ENCODE measurements around the gene TENT4B.

DNA sequence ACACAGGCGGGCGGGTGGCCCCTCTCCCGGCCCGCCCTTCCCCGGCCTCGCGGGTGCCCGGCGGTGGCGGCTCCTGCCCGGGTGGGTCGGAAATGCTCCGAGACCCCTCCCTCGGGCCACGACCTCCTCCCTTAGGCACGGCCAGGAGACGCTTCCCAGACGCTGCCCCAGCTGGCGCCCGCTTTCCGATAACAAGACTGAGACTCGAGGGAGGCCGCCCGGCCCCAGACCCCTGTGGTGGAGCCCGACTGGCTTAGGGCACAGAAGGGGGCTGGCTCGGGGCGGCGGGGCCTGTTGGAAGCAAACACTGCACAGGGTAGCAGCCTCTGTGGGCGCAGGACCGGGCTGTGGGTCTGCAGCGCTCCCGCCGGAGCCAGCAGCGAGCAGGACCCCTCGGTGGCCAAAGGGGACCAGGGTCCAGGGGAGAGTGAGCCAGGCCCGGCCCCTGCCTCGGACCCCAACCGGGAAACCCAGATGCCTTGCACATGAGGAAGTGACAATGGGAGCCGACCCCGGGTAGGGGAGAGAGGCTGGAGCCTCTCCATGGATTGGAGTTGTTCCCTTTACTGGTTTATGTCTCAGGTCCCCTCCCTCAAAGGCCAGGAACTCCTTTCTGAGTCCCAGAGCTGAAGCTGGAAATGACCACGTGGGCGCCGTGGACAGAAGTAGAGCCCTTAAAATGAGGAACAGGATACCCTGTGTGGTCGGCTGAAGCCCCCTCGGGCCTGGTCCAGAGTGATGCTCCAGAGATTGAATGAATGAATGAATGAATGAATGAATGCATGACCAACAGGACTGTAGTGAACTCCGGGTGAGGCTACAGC, 93.4 kb downstream of the TENT4B start:
- TF ChIP-seq CTCF (conservative IDR thresholded peaks at IDR 0.05 in 1 of 2, IDR thresholded peaks at IDR 0.05 in 1 of 2; ENCODE audit: low read depth in 1 of 2, low read length in 2 of 2) (no peak), EZH2 (IDR thresholded peaks at IDR 0.05; ENCODE audit: low read length, missing control alignments) (no peak)
